SHP77 (cell line): ENCODE results near the gene PLAC8.
"Not testable (repeated sequence)": the region's sequence is repeated elsewhere in the genome, so short reads cannot be mapped to it uniquely, and the experiment has no call there.

ENCODE experiments used
- DNase-seq, 2 experiments: peaks; one replicate each; lab custom pipeline; 2025; lab: John Stamatoyannopoulos, UW

PLAC8 gene

DNA sequence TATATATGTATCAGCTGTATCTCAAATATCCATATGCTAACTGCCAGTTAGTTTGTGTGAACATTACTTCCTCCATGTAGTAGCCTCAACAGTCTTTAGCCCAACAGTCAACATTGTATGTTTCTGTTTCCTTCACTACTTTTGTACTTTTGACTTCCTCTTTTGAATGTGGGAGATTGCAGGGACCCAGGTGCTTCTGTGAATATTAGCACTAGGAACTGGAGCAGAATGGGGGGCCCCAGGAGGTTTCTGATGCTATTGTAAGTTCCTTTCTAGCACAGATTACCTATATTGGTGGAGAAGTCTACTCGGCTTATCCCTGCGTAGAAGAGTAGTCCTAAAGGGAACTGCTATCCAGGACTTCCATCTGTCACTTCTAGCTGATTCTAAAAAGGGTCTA, 2.3 kb downstream of the PLAC8 start:
- no peak for DNase-seq

DNA sequence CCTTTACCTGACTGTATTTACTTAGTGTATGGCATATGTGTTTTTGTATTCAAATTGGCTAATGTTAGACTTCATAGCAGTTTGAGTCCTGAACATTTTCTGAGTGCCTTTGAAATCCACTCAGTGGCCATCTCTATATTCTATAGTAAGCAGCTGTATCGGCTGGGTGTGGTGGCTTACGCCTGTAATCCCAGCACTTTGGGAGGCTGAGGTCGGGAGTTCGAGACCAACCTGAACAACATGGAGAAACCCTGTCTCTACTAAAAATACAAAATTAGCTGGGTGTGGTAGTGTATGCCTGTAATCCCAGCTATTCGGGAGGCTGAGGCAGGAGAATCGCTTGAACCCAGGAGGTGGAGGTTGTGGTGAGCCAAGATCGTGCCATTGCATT, 2.8 kb downstream of the PLAC8 start:
- not testable (repeated sequence) for DNase-seq

DNA sequence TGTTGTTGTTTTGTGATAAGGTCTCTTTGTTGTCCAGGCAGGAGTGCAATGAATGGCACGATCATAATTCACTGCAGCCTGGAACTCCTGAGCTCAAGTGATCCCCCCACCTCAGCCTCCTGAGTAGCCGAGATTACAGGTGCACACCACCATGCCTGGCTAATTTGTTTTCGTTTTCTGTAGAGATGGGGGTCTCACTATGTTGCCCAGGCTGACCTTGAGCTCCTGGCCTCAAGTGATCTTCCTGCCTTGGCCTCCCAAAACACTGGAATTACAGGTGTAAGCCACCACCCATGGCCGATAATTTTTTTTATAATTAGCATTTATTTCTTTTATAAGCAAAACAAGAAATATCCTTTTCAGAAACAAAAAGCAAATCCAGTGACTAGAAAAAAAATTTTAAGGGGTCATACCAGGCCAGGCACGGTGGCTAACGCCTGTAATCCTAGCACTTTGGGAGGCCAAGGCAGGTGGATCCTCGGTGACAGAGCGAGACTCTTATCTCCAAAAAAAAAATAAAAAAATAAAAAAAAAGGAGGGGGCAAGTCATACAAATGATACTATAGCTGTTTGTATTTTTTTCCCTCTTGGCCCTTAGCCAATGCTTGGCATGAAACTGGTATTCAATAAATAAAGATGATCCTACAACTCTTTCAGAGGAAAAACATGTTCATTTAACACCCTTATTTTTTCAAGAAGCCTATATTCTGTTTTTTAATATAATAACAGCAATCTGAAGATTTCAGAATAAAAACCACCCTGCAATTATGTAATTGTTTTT, 3.4 kb downstream of the PLAC8 start:
- DNase-seq, result no peak

DNA sequence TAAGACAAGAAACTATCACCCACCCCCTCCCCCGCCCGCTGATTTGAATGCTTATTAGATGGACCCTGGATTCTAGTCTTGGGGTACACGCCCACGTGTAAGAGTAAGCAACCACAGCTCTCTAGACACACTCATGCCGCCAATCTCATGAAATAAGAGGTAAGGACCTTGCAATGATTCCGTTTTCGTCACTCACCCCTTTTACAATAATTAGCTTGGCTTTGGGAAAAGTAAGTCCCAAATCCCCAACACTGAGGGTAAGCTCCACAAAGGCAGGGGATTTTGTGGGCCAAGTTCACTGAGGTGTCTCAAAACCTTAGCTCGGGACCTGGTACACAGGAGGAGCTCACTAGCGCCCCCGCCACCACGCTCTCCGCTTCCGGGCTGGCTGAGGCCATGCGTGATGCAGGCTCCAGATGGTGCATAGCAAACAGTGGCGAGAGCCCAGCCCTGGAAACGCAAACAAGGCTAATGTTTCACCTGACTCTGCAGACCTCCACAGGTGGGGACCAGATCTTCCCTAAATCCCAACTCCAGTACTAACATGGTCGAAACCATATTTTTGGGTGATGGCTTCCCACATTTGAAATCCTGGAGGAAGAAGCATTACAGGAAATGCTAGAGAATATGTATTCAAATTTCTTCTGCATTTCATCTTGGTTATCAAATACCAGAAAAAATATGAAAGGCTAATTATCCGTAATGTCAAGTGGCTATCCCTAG, 4.1 kb downstream of the PLAC8 start:
- peak; percentile 85 to 96 for DNase-seq

DNA sequence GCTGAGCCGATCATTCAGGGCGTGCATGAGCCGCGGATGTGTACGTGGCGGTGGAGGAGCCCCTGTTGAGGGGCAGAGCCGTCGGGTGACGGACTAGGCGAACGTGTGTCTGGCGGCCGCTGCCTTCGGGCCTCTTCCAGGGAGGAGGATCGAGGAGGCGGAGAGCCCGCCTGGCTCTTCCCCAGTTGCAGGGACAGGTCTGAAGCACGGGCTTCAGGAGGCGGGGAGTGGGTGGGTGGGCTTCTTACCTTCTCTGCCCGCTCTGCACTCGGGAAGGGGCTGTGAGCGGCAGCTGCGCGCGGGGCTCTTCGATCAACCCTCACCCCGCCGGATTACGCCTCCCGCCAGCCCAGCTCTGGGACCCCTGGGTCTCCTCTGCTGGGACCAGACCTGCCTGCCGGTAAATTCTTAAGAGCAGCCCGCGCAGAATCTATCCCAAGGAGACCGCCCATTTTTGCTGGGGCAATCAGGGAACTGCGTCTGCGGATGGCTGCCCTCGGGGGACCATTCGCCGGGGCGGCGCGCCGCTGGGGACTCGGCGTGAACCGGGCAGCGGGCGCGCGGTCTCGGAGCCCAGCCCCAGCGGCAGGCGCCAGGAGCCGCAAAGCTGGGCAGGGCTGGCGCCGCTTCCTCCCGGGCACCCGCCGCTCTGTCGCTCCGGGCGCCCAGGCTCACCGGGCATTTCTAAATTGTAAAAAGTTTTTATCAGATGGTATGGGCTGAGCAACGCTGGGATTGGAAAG, 4.9 kb downstream of the PLAC8 start:
- DNase-seq, result peak; percentile 44 to 63

DNA sequence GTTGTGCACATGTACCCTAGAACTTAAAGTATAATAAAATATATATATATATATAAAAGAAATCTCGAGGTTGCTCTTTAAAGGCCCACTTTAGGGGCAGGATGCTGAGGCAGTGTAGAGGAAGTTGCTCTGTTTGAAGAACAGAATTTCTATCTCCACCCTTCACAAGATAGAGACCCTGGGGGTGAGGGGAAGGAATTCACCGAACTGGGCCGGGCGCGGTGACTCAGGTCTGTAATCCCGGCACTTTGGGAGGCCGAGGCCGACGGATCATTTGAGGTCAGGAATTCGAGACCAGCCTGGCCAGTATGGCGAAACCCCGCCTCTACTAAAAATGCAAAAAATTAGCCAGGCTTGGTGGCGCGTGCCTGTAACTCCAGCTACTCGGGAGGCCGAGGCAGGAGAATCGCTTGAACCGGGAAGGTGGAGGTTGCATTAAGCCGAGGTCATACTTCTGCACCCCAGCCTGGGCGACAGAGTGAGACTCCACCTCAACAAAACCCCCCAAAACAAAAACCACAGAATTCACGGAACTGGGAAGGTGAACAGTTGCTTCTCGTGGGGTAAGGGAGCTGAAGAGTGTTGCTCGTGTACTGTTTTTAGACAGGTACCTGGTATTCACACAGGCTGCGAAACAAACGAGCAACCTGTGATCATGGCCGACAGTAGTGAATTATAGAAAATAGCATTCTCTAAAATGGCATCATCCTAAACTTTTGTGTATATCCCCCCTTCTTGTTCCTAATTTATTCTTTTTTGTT, 6.2 kb downstream of the PLAC8 start:
- no peak for DNase-seq

DNA sequence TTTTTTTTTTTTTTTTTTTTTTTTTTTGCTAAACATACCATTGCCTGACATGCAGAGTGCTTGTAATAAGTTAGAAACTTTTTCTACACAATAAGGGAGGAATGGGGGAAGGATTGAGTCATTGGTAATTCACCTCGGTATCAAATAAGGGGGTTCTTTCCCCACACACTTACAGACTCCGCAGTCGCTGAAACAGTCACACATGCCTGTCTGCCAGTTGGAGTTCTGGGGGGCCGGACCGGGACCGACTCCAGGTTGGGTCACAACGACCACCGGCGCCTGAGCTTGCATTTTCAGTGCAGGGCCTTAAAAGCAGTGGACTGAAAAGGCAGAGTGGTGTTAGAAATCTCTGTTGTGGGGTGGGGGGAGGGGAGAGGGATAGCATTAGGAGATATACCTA, 6.9 kb downstream of the PLAC8 start:
- DNase-seq, result no peak

DNA sequence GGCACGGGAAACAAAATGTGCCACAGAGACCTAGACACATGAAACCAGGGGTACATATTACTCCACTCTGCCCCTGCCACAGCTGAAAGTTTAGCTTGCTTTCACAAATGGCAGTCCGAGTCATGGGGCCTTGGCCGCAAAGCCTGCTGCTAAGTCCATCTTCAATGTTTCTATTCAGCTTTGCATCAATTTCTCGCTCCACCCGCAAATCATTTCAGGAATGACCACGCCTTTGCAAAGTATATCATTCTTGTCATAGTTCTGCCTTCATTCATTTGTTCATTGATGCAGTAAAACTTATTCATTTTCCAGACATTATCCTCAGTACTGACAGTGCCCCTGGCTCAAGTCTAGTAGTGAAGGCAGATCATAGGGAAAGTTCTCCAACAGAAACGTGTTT, 9.5 kb downstream of the PLAC8 start:
- DNase-seq, result no peak

DNA sequence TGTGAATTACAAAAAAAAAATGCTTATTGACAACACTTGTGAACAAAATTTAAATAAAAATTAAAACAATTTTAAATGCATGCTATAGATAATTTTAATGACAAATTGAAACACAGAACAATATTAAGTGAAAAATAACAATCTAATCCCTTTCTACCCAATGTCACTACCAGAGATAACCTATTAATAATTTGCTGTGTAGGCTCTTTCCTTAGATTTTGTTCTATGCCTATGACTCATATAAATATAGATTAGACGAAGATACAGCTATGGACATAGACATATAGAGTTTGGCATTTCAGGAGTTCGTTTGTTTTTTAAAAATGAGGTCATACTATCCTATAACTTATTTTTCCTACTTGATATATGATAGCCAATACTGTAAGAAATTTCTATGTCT, 18.1 kb downstream of the PLAC8 start:
- DNase-seq, result no peak

DNA sequence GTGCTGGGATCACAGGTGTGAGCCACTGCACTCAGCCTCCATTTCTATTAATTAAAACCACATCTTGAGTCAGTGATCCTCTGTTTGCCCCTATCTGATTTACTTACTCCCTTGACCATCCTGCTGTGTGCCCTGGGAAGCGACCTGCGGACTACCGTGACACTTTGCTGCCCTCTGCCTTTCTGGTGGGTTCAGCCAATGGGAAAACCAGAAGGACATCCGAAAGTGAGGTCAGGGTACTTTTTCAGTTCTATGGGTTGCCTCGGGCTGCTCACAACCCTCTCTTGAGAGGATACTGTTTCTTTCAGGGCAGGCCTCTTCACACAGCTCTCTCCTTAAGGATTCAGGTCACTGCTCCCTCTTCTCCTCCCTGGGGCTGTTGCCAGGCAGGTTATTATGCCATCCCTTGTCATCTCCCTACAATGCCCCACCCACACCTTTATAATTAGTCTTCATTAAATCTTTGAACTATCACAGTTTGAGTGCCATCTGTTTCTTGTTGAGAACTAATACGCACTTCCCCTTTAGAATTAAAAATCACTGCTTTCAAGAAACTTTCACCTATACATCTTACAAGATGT, 21.4 kb downstream of the PLAC8 start:
- no peak for DNase-seq

DNA sequence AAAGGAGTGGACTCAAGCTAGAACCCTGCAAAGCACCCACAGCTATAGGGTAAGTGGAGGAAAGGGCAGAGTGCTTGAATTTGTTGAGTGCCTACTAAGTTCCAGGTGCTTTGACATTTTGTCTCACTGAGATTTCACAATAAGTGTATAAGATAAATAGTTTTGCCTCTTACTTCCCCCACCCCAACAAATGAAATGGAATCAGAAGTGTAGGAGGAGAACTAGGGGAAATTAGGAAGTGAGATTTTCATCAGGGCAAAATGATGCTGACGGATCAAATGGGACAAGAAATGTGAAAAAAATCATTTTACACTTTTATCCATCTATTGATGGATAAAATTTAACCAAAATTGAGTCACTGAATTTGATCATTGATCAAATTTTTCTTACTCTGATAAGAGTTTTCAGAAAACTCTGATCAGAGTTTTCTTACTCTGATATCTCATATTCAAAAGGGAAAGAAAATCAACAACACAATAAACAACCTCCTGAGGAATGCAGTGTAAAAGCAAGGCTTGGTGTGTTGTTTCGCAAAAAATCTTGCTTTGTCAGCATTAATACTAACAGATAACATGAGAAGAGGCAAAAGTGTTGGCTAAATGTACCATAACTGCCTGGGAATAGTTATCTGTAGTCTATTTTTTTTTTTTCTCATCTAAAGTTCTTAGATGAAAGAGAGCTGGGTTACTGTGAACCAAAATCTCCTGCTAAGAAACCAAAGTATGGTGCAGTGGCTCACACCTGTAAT, 24.9 kb downstream of the PLAC8 start:
- no peak for DNase-seq

DNA sequence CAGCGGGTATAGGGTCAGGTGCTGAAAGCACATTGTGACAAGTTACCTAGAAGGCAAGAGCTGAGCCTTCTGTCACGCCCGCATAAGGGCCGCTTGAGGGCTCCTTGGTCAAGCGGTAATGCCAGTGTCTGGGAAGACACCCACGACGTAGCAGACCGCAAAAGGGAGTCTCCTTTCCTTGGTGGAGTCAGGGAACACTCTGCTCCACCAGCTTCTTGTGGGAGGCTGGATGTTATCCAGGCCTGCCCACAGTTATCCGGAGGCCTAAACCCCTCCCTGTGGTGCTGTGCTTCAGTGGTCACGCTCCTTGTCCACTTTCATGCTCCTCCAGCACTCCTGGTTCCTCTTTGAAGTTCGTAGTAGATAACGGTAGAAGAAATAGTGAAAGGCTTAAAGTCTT, 29.6 kb downstream of the PLAC8 start:
- not testable (repeated sequence) for DNase-seq

DNA sequence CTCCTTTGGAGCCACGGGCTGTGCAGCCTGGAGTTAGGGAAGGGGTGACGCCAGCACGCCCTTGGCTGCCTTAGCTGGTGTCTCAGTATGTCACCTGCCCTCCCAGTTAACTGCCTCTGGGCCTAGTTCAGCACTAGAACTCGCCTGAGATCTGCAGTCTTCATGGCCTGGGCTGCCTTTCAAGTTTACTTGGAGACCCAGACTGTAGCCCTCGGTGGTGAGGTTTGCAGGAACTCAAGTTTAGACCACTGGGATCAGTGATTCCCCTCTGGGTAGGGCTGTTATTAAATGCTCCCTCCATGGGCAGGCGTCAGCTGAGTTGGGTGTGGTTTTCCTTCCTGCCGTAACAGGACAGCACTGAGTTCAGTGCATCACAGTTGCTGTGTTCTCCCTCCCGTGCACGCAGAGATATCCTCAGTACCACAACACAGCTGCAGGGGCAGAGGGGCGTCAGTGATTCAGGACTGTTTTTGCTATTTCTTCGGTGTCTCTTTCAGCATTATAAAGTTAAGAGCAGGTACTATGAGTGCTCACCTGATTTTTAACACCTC, 30.5 kb downstream of the PLAC8 start:
- DNase-seq, result no peak

DNA sequence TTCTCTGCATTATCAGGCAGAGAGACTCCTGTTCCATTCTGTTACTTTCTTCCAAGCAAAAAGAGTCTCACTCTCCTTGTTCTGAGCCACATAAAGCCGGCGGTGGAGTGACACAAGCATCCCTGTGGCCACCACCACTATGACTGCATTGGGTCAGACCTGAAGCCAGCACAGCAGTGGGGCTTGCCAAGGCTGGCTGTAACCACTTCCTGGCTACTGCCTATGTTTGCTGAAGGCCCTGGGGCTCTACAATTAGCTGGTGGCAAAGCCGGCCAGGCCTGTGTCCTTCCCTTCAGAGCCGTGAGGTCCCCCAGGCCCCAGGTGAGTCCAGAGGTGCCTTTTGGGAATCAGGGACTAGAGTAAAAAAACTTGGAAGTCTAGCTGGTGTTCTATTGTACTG, 31.8 kb downstream of the PLAC8 start:
- no peak for DNase-seq

DNA sequence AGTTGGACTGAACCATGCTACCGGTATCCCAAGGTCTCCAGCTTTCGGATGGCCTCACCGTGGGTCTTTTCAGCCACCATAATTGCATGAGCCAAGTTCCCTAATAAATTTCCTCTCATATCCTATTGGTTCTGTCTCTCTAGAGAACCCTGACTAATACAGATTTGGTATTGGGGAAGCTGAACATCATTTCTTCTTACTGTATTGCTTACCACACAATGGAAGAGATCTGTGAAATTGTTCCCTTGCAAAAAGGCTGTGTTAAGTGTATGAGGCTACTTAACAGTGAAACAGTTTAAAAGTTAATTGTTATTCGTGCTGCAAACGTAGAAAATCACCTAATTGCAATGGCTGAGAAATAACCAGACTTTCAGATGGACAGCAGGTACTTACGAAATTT, 34.0 kb downstream of the PLAC8 start:
- no peak for DNase-seq

DNA sequence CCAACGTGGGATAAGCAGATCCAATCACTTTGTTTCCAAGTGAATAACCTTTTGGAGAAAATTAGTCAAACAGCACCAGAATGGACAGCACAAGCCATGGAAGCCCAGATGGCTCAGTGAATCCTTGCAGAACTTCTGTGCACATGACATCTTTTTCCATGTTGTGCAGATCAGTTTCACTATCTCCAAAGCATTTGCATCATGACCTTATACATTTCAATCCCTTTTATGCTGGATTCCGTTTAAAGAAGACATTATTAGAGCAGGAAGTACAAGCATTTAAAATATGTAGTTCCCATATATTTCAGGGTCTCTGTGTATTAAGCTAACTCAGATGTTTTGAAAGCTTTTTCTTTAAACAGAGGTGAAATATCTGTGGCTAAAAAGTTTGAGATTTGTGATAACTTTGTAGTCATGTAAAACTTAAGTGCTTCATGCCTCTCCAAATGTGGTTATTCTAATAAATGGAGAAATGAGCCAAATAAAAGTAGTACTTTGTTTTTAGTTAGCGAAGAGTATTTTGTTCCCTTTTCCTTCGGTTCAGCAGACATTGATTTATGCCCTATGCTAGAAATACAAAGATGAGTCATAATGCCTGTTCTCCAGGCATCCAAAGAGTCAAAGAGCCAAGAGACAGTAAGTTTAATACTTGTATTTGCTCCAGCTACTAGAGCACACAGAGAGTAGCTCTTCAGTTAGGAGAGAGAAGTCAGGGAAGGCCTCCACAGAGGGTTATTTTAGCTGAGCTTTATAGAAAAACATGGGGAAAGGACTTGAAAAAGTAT, 39.0 kb downstream of the PLAC8 start:
- DNase-seq, result no peak

DNA sequence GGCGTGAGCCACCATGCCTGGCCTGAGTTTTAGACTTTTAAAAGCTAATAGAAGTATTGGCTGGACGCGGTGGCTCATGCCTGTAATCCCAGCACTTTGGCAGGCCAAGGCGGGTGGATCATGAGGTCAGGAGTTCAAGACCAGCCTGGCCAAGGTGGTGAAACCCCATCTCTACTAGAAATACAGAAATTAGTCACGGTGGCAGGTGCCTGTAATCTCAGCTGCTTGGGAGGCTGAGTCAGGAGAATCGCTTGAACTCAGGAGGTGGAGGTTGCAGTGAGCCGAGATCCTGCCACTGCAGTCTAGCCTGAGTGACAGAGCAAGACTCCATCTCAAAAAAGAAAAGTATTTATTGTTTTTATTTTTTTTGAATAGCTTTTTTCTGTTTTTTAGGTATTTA, 39.7 kb downstream of the PLAC8 start:
- not testable (repeated sequence) for DNase-seq

DNA sequence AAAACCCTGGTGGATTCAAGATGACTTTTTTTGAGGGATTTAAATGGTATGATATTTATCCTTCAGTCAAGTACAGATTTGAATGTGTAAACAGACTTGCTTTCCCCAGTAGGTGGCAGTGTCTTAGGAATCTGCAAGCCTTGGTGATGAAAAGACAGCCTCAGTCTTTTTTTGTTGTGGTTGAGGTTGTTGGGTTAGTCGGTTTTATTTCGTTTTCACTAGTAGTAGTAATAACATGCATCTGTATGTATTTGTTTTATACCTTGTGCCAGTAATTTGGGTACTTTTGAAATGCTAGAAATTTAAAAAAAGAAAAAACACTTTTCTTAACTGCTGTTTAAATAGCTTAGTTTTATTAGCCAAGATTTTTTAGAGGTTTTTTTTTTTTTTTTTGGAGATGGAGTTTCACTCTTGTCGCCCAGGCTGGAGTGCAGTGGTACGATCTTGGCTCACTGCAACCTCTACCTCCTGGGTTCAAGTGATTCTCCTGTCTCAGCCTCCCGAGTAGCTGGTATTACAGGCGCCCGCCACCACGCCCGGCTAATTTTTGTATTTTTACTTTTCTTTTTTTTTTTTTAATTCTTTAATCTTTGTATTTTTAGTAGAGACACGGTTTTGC, 40.3 kb downstream of the PLAC8 start:
- peak; percentile 45 to 72 for DNase-seq

DNA sequence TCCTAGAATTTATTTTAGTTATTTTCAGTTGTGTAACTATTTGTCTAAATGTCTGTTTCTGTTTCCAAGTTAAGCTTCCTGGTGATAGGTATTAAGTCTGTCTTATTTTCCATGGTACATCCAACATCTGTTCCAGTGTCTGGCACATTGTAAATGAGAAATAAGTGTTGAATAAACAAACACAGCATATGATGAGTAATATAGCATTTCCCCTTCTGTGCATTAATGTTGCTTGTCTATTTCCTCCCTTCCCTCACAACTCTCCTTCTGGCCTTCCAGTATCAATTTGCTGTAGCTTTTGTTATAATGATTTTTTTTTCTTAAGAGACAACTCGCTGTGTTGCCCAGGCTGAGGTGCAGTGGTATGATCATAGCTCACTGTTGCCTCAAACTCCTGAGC, 43.4 kb downstream of the PLAC8 start:
- DNase-seq, result no peak
